ENCODE data around the gene CLCNKB.
"Not testable (repeated sequence)": the region's sequence is repeated elsewhere in the genome, so short reads cannot be mapped to it uniquely, and the experiment has no call there.

CLCNKB gene

GRCh38 chr1:16056521-16056912 is 12.9 kb downstream of the CLCNKB start:
- not testable (repeated sequence) for H3K36me3 Mint-ChIP-seq; H3K27me3 Mint-ChIP-seq; H3K4me3 Mint-ChIP-seq; H3K9me3 Mint-ChIP-seq (ENCODE audit: low read depth); H3K27ac Mint-ChIP-seq; H3K4me1 Mint-ChIP-seq (ENCODE audit: low read depth)

GRCh38 chr1:16057314-16057915 is 13.8 kb downstream of the CLCNKB start:
- not testable (repeated sequence) for H3K27ac Mint-ChIP-seq; H3K36me3 Mint-ChIP-seq; H3K4me1 Mint-ChIP-seq (ENCODE audit: low read depth); H3K9me3 Mint-ChIP-seq (ENCODE audit: low read depth); H3K27me3 Mint-ChIP-seq; H3K4me3 Mint-ChIP-seq

DNA sequence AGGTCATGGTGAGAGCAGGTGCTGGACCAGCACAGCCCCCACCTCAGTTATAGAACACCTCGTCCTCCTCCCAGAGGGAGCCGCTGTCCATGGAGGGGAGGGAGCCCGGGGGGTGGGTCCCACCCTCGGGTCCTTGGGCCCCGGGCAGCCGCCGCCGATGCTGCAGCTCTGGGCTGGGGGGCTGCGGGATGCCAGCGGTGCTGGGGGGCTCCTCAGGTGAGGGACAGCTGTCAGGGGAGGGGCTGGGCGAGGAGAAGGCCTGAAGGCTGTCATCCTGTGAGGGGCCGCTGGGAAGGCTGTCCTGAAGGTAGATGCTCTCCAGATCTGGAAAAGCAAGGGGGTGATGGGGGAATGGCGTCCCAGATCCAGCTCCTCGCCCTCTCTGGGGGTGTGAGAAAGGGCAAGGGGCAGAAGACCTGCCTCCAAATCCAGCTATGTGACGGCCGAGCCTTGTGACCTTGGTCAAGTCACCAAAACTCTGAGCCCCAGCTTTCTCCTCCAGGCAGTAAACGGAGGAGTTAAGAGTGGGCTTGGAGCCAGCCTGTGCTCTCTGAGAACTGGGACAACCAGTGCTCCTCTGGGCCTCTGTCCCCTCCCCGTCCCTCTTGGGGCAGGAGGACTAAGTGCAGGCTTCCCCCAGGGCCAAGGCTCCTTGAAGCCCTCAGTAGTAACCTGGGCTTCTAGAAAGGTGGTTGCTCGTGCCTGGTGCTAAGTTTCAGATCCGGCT is 15.0 kb downstream of the CLCNKB start:
- H3K4me1 Mint-ChIP-seq (ENCODE audit: low read depth); H3K36me3 Mint-ChIP-seq; H3K27me3 Mint-ChIP-seq; H3K4me3 Mint-ChIP-seq; H3K9me3 Mint-ChIP-seq (ENCODE audit: low read depth); H3K27ac Mint-ChIP-seq: not testable (repeated sequence)

- Mint-ChIP-seq H3K36me3 (peaks cover 2% of the 10 kb centered on the region), H3K27me3 (peaks cover 2% of the 10 kb centered on the region), H3K4me1 (ENCODE audit: low read depth) (peaks cover 10% of the 10 kb centered on the region), H3K27ac (no peak overlapping the region), H3K9me3 (ENCODE audit: low read depth) (no peaks in the 10 kb centered on the region), H3K4me3 (no peak overlapping the region)
These were observed 17.7 kb downstream of the CLCNKB start for GRCh38 chr1:16061266-16061665.

DNA sequence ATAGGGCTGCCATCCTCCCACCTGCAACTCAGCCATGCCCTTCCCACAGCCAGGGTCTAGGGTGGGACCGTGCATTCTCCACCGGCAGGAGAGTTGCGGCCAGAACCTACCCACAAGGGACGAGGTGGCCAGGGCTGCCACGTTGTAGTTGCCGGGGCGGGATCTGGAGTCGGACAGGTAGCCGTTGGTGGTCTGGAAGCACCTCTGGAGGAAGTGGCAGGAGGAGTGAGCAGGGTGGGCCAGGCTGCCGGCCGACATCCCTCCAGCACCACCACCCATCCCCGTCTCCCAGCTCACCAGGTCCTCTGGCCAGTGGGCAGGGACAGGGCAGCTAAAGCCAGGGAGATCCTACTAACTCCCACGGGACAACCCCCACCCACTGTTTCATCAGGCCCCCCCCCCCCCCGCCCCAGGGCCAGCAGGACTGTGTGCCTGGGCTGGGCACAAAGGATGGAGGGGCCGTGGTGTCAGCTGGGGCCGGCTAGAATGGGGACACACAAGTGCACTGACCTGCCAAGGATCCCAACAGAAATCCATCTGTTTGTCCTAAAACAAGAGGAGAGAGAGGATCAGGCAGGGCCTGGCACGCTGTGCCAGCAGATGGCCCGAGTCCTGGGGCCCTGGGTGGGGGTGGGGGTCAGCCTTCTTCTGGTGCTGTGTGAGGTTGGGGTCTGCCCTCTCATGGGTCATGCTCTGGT is 18.6 kb downstream of the CLCNKB start:
- H3K27ac Mint-ChIP-seq; H3K4me1 Mint-ChIP-seq (ENCODE audit: low read depth); H3K27me3 Mint-ChIP-seq; H3K4me3 Mint-ChIP-seq; H3K36me3 Mint-ChIP-seq; H3K9me3 Mint-ChIP-seq (ENCODE audit: low read depth): not testable (repeated sequence)

- H3K9me3 Mint-ChIP-seq (ENCODE audit: low read depth); H3K27ac Mint-ChIP-seq; H3K4me3 Mint-ChIP-seq; H3K4me1 Mint-ChIP-seq (ENCODE audit: low read depth); H3K36me3 Mint-ChIP-seq; H3K27me3 Mint-ChIP-seq: not testable (repeated sequence)
These were observed 19.1 kb downstream of the CLCNKB start for GRCh38 chr1:16062687-16063075.

DNA sequence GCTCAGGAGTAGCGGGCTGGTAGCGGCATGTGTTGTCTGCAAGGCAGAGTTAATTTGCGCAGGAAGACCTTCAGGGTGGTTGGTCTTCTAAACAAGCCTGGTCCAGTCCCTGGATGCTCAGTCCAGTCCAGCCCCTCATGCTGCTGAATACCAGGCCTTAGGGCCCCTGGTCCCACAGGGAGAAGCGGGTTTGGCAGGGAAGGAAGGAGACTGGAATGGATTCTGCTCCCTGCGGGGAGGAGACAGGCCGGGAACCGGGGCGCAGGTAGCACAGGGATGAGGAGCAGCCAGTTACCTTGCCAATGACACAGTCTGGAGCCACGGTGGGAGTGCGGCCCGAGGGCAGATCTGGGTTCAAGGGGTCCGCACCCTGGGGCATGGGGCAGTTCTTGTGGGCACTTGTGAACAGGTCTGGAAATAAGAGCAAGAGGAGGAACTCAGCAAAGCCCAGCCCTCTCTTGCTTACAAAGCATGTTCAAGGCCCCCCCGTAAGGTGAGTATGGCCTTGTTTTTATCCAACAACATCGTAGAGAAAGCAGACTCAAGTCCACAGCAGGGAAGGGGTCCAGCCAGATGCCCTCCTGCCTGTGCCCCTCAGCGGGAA is 19.7 kb downstream of the CLCNKB start:
- Mint-ChIP-seq H3K9me3 (ENCODE audit: low read depth) (no peaks in the 10 kb centered on the region), H3K4me1 (ENCODE audit: low read depth) (peaks cover 10% of the 10 kb centered on the region), H3K4me3 (no peak overlapping the region), H3K27ac (no peak overlapping the region), H3K27me3 (peaks cover 2% of the 10 kb centered on the region), H3K36me3 (peaks cover 2% of the 10 kb centered on the region)

DNA sequence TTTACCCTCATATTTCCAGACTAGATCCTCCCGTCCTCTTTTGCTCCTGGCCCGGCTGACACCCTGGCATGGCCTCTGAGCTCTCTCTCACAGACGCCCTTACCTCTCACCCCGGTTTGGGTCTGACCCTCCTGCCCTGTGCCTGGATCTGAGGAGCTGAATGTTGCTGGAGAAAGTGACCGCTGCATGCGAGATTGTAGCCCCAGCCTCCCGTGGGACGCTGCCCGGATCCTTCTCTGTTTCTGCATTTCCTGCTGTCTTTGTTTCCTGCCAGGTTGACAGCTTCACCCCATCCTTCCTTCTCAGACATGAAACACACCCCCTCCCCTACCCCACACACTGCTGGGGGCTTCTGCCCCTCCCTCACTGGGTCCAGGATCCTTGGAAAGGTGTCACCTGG is 20.3 kb downstream of the CLCNKB start:
- Mint-ChIP-seq H3K36me3 (peaks cover 2% of the 10 kb centered on the region), H3K4me3 (no peak overlapping the region), H3K27me3 (peaks cover 2% of the 10 kb centered on the region), H3K9me3 (ENCODE audit: low read depth) (no peaks in the 10 kb centered on the region), H3K27ac (no peak overlapping the region), H3K4me1 (ENCODE audit: low read depth) (peaks cover 10% of the 10 kb centered on the region)

DNA sequence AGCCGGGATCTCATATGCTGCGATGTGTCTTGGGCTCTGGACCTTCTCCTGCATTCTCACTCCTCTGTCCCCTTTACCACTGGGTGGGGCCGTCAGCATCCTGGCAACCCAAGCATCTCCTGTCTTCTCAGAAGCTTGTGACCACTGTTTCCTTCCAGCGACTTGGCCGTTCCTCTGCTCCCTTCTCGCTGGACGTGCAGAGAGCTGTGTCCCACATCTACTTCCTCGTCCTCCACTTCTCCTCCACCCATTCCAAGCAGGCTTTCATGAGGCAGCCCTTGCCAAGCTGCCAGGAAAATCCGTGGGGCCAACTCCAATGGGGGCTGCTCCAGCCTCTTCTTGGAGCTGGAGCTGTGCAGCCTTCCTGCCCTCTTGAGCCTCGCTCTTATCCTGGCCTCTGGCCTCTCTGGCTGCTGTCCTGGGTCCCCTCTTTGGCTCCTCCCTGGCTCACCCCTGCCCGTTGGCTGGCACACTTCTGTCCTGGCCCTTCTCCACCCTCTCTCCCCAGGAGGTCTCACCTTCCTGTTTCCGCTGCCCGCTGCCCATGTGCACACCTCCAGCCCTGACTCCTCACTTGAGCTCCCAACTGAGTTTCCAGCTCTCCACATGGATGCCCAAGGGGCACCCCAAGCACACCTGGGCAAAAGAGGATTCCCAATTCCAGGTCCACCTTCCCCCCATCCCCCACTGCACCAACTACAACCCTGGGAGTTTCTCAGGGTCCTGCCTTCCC is 21.1 kb downstream of the CLCNKB start:
- Mint-ChIP-seq H3K9me3 (ENCODE audit: low read depth) (no peaks in the 10 kb centered on the region), H3K27me3 (peaks cover 2% of the 10 kb centered on the region), H3K4me3 (no peak overlapping the region), H3K36me3 (peaks cover 2% of the 10 kb centered on the region), H3K4me1 (ENCODE audit: low read depth) (peaks cover 10% of the 10 kb centered on the region), H3K27ac (no peak overlapping the region)

DNA sequence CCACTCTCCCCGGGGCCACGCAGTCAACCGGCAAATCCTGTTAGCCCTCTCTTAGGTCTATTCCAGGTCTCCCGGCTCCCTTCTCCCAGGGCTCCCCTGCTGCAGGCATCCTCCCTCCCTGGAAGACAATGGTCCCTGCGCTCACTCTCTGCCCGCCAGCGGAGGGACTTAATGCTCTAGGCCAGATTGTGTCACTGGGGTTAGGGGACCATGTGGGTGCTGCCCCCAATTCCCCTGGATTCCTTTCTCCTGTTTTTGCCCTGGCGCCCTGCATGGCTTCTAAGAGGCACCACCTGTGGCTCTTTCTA is 21.6 kb downstream of the CLCNKB start:
- Mint-ChIP-seq H3K27me3 (peaks cover 2% of the 10 kb centered on the region), H3K4me3 (no peak overlapping the region), H3K36me3 (peaks cover 2% of the 10 kb centered on the region), H3K27ac (no peak overlapping the region), H3K4me1 (ENCODE audit: low read depth) (peaks cover 14% of the 10 kb centered on the region), H3K9me3 (ENCODE audit: low read depth) (no peaks in the 10 kb centered on the region)

GRCh38 chr1:16066245-16066644 is 22.7 kb downstream of the CLCNKB start:
- H3K27ac Mint-ChIP-seq = no peak overlapping the region
- H3K27me3 Mint-ChIP-seq = peaks cover 2% of the 10 kb centered on the region
- no peaks in the 10 kb centered on the region for H3K9me3 Mint-ChIP-seq (ENCODE audit: low read depth)
- H3K36me3 Mint-ChIP-seq = peaks cover 2% of the 10 kb centered on the region
- H3K4me1 Mint-ChIP-seq (ENCODE audit: low read depth) = peaks cover 16% of the 10 kb centered on the region
- H3K4me3 Mint-ChIP-seq = no peak overlapping the region

DNA sequence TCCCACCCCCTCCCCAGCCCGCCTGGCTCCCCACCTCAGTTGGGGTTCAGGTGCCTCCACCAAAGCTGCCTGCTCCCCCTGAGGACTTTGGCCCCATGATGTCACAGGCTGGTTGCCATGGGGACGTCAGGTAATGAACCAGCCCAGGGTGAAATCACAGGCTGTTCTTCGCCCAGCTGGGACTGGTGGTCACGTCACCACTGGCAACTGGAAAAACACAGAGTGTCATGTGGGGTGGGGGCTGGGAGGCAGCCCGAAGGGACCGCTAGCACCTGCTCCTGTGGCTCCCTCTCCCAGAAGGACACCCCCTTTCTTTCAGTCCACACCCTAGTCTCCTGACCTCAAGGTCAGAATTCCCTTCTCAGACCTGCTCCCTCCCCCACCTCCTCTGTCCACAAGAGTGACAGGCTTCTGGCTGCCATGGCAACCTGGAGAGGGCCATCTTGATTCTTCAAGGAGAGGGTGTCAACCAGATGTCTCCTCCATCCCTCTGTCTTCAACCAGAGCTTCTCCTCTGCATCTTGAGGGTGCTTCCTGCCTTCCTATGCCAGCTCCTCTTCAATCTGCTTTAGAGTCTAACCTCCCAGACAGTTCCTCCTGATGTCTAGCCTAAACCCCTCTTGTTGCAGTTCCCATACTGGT is 23.7 kb downstream of the CLCNKB start:
- no peak overlapping the region for H3K4me3 Mint-ChIP-seq
- H3K9me3 Mint-ChIP-seq (ENCODE audit: low read depth) = no peaks in the 10 kb centered on the region
- peaks cover 5% of the 10 kb centered on the region for H3K27me3 Mint-ChIP-seq
- H3K4me1 Mint-ChIP-seq (ENCODE audit: low read depth) = peaks cover 16% of the 10 kb centered on the region
- peaks cover 2% of the 10 kb centered on the region for H3K36me3 Mint-ChIP-seq
- H3K27ac Mint-ChIP-seq = no peak overlapping the region

- H3K27me3 Mint-ChIP-seq = peaks cover 5% of the 10 kb centered on the region
- H3K4me3 Mint-ChIP-seq = no peak overlapping the region
- H3K9me3 Mint-ChIP-seq (ENCODE audit: low read depth) = no peaks in the 10 kb centered on the region
- H3K36me3 Mint-ChIP-seq = peaks cover 2% of the 10 kb centered on the region
- H3K27ac Mint-ChIP-seq = no peak overlapping the region
- H3K4me1 Mint-ChIP-seq (ENCODE audit: low read depth) = peaks cover 16% of the 10 kb centered on the region
These were observed 24.4 kb downstream of the CLCNKB start for GRCh38 chr1:16067933-16068332.

DNA sequence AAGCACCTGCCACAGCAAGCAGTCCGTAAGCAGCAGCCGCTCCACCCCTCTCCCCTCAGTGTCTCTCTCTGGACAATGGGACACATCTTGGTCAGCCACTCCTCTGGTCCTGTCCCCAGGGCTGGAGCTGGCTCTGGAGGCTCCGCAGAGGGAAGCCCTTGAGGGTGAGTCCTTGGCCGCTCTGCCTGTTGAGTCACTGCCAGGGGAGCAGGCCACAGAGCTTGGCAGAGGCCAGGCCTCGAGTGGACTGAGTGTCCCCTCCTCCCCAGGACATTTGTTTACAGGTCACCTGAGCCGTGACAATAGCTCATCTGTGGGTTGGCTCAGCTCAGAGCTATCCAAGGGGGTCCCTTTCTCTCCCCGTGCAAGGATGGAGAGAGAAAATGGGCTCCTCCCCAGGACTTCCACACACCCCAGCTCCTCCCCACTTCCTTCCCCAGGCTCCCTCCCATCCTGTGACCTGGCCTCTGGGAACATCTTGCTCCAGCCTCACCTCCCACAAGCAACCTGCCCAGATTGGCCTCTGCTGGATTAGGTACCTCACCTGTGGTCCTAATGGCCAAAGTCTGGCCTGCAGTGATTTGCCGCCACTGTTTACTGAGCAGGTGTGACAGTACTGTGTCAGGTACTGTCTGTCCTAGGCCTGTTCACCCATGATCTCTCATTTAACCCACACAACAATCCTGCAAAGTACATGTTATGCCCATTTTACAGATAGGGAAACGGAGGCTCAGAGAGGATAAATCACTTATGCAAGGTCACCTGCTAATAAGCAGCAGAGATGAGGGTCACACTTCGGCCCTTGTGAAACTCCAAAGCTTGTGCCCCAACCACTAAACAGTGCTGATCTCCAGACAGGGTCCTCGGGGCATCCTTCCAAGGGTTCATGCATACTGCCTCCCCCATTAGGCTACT is 25.0 kb downstream of the CLCNKB start:
- peaks cover 2% of the 10 kb centered on the region for H3K36me3 Mint-ChIP-seq
- H3K9me3 Mint-ChIP-seq (ENCODE audit: low read depth) = no peaks in the 10 kb centered on the region
- H3K4me3 Mint-ChIP-seq = no peak overlapping the region
- H3K4me1 Mint-ChIP-seq (ENCODE audit: low read depth) = peaks cover 16% of the 10 kb centered on the region
- H3K27ac Mint-ChIP-seq = no peak overlapping the region
- H3K27me3 Mint-ChIP-seq = peaks cover 5% of the 10 kb centered on the region
